ENCODE results near the gene SLCO1B1. TPM values are rescaled to one million over a fixed set of nuclear protein-coding genes. Genes with fewer than 3 reads are reported as not detected.

SLCO1B1 gene
- total RNA-seq, 1 experiment from 2014 or later = 0.32 TPM

- Histone ChIP-seq H4K20me1 (ENCODE audit: insufficient read depth) (no peaks in the 10 kb centered on the region), H3K79me2 (ENCODE audit: insufficient read depth, low read length) (no peaks in the 10 kb centered on the region), H2AFZ (ENCODE audit: low read depth, low read length, poor library complexity, severe bottlenecking) (no peak overlapping the region), H3K9me3 (ENCODE audit: control insufficient read depth in 1 of 2, insufficient read depth in 1 of 2, low read depth in 1 of 2, low read length in 2 of 2) (no peaks in the 10 kb centered on the region), H3K27ac (ENCODE audit: low read depth, low read length) (no peak overlapping the region), H3K9me2 (ENCODE audit: insufficient read depth) (no peaks in the 10 kb centered on the region), H3K27me3 (ENCODE audit: insufficient read depth, low read length) (no peaks in the 10 kb centered on the region), H3K9ac (ENCODE audit: low read length) (no peak overlapping the region), H3K4me2 (ENCODE audit: low read length) (no peak overlapping the region), H3K4me1 (ENCODE audit: control insufficient read depth in 1 of 2, insufficient read depth in 2 of 2, low read length in 2 of 2) (no peaks in the 10 kb centered on the region), H3K36me3 (ENCODE audit: control insufficient read depth in 1 of 2, insufficient read depth in 2 of 2, low read length in 2 of 2) (no peaks in the 10 kb centered on the region), H3K4me3 (replicated peaks in 1 of 2; ENCODE audit: low read depth in 1 of 2, low read length in 2 of 2) (no peak overlapping the region)
- POLR2A ChIA-PET = no interaction called here
- intact Hi-C loops (cut with micrococcal nuclease) = no loop called here
- DNase-seq (ENCODE audit: low read depth, low spot score) = no peak
- RAD21 ChIA-PET (ENCODE audit: low non-redundant PET in 1 of 2, low total read pairs in 2 of 2, uncharacterized antibody in 2 of 2, unreplicated experiment in 2 of 2) = no interaction called here
- TF ChIP-seq POLR2AphosphoS5 (IDR thresholded peaks at IDR 0.05; ENCODE audit: low read depth, low read length) = no peak
- no peak for TF ChIP-seq ATF3 (IDR thresholded peaks at IDR 0.05)
- TF ChIP-seq EZH2phosphoT487 (IDR thresholded peaks at IDR 0.05; ENCODE audit: borderline replicate concordance) = no peak
- TF ChIP-seq, protein P1, sequence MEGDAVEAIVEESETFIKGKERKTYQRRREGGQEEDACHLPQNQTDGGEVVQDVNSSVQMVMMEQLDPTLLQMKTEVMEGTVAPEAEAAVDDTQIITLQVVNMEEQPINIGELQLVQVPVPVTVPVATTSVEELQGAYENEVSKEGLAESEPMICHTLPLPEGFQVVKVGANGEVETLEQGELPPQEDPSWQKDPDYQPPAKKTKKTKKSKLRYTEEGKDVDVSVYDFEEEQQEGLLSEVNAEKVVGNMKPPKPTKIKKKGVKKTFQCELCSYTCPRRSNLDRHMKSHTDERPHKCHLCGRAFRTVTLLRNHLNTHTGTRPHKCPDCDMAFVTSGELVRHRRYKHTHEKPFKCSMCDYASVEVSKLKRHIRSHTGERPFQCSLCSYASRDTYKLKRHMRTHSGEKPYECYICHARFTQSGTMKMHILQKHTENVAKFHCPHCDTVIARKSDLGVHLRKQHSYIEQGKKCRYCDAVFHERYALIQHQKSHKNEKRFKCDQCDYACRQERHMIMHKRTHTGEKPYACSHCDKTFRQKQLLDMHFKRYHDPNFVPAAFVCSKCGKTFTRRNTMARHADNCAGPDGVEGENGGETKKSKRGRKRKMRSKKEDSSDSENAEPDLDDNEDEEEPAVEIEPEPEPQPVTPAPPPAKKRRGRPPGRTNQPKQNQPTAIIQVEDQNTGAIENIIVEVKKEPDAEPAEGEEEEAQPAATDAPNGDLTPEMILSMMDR (IDR thresholded peaks at IDR 0.05 in 2 of 3, conservative IDR thresholded peaks at IDR 0.05 in 1 of 3; ENCODE audit: borderline replicate concordance in 1 of 3, insufficient read depth in 1 of 3, low read depth in 2 of 3, low read length in 2 of 3) = no peak
- no peak for TF ChIP-seq SIN3A (IDR thresholded peaks at IDR 0.05; ENCODE audit: low read depth)
- TF ChIP-seq CBX3 (IDR thresholded peaks at IDR 0.05; ENCODE audit: low read depth) = no peak
- no peak for TF ChIP-seq EGR1 (IDR thresholded peaks at IDR 0.05; ENCODE audit: low read depth)
- no peak for TF ChIP-seq CEBPB (IDR thresholded peaks at IDR 0.05; ENCODE audit: low read depth)
- no peak for TF ChIP-seq YY1 (IDR thresholded peaks at IDR 0.05; ENCODE audit: extremely low read depth, insufficient replicate concordance, low read depth, low read length)
- TF ChIP-seq, protein P2, sequence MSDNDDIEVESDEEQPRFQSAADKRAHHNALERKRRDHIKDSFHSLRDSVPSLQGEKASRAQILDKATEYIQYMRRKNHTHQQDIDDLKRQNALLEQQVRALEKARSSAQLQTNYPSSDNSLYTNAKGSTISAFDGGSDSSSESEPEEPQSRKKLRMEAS (IDR thresholded peaks at IDR 0.05) = no peak
- no peak for TF ChIP-seq POLR2A (IDR thresholded peaks at IDR 0.05; ENCODE audit: borderline replicate concordance, extremely low read depth, insufficient read depth, insufficient read length)
- no peak for TF ChIP-seq ELF1 (IDR thresholded peaks at IDR 0.05; ENCODE audit: borderline replicate concordance, low read depth)
- no peak for TF ChIP-seq RAD21 (IDR thresholded peaks at IDR 0.05; ENCODE audit: low read depth)
- no peak for TF ChIP-seq TCF7L2 (IDR thresholded peaks at IDR 0.05; ENCODE audit: borderline replicate concordance, extremely low read depth, insufficient read depth, insufficient read length)
- no TSS peak for BruUV-seq (replicated peaks)
- CTCF ChIA-PET = interaction anchor here (1.3 kb wide), 1 partner anchor 14 kb away, joined by 4 read pairs; no protein-coding TSS in a partner anchor
- ATAC-seq = no peak
These were observed 103.4 kb downstream of the SLCO1B1 start for GRCh38 chr12:21234395-21234794.
